ENCODE measurements around the gene ITPRIPL1.

ITPRIPL1 gene

GRCh38 chr2:96320728-96321622 is 4.1 kb upstream of the ITPRIPL1 start:
- in situ Hi-C loops (cut with MboI; ENCODE audit: low sequenced_read_pairs): no loop called here

DNA sequence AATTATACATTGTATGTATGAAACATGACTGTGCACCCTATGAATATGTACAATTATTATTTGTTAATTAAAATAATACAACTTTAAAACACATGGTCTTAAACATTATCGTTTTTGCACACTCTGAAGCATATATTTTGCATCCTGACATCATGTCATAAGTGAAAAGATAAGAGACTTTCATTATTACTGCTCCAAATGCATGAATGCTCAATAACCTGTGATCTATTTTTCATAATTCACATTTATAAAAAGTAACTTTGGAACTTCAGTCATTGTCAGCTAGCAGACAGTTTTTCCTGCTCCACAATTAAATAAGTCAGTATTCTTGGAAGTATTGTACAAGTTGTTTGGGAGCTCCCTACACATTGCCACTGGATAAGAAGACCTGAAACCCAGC is 1.3 kb upstream of the ITPRIPL1 start:
- in situ Hi-C loops (cut with MboI; ENCODE audit: low sequenced_read_pairs): no loop called here

DNA sequence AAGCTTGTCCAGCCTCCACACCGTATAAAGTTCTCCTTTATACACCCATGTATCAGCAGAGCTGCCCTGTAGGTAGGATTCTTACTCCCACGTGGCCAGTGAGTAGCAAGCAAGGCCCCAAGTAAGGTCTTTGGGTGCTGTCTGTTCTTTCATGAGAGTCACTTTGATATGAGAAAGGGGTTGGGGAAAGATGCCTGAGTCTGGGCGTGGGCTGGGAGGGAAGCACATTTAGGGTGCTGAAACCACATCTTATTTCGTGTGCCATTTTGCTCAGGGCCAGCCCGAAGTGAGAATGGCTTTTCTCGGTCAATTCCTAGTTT is 436 bp upstream of the ITPRIPL1 start:
- in situ Hi-C loops (cut with MboI; ENCODE audit: low sequenced_read_pairs): no loop called here

- in situ Hi-C loops (cut with MboI; ENCODE audit: low sequenced_read_pairs): no loop called here
Observed at GRCh38 chr2:96325884-96326255, 753 bp downstream of the ITPRIPL1 start.

DNA sequence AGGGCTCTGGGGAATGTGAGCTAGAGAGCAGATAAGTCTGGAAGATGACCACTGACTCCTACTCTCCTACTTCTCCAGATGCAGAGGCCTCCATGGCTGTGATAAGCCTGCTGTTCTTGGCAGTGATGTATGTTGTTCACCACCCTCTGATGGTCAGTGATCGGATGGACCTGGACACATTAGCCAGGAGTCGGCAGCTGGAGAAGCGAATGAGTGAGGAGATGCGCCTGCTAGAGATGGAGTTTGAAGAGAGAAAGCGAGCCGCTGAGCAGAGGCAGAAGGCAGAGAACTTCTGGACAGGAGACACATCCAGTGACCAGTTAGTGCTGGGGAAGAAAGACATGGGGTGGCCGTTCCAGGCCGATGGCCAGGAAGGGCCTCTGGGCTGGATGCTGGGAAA is 1.4 kb downstream of the ITPRIPL1 start:
- in situ Hi-C loops (cut with MboI; ENCODE audit: low sequenced_read_pairs): no loop called here

- in situ Hi-C loops (cut with MboI; ENCODE audit: low sequenced_read_pairs): no loop called here
Observed at GRCh38 chr2:96326990-96327820, 2.1 kb downstream of the ITPRIPL1 start.

GRCh38 chr2:96329456-96329855 is 4.3 kb downstream of the ITPRIPL1 start:
- in situ Hi-C loops (cut with MboI; ENCODE audit: low sequenced_read_pairs): no loop called here

DNA sequence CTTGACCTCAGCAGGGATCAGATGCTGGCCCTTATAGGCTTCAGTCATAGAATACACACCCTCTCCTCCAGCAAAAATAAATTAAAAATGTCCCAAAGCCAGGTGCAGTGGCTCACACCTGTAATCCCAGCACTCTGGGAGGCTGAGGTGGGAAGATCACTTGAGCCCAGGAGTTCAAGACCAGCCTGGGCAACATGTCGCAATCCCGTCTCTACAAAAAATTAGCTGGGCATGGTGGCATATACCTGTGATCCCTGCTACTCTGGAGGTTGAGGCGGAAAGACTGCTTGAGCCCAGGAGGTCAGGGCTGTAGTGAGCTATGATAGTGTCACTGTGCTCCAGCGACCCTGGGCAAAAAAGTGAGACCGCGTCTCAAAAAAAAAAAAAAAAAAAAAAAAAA is 4.8 kb downstream of the ITPRIPL1 start:
- in situ Hi-C loops (cut with MboI; ENCODE audit: low sequenced_read_pairs): no loop called here

- in situ Hi-C loops (cut with MboI; ENCODE audit: low sequenced_read_pairs): no loop called here
Observed at GRCh38 chr2:96330407-96330806, 5.3 kb downstream of the ITPRIPL1 start.

DNA sequence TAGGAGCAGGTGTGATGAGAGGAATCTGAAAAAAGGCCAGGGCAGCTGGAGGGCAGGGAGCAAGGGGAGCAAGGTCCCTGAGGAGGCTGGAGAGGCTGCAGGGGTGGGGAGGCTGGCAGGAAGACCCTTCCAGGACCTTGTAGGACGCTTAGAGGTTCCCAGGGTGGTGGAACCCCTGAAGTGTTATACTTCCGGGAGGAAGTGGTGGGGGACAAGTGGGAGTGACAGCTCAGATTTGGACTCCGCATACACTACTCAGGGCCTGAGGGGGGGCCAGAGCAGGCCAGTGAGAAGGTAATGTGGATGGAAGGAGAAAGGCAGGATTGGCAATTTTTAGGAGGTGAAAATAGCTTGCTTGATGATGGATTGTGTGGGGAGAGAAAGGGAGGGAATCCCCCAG is 8.6 kb downstream of the ITPRIPL1 start:
- in situ Hi-C loops (cut with MboI; ENCODE audit: low sequenced_read_pairs): no loop called here

- in situ Hi-C loops (cut with MboI; ENCODE audit: low sequenced_read_pairs): no loop called here
Observed at GRCh38 chr2:96336104-96336775, 11.1 kb downstream of the ITPRIPL1 start.

DNA sequence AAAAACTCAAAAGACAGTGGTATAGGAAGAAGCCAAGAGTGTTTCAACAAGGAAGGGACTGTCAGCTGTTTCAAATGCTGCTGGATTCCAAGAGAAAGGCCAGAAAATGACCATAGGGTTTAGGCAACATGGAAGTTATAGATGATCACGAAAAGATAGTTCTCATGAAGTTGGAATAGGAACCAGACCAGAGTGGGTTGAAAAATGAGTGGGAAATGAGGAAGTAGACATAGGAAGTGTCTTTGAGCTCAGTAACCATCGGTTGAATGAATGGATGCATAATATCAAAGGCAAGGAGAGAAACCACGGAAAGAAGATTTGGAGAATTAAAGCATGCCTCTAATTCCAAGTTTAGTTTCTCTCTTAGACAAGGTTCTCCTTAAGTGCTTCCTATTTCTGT is 11.8 kb downstream of the ITPRIPL1 start:
- in situ Hi-C loops (cut with MboI; ENCODE audit: low sequenced_read_pairs): no loop called here

GRCh38 chr2:96340493-96341414 is 15.6 kb downstream of the ITPRIPL1 start:
- in situ Hi-C loops (cut with MboI; ENCODE audit: low sequenced_read_pairs): no loop called here

- in situ Hi-C loops (cut with MboI; ENCODE audit: low sequenced_read_pairs): no loop called here
Observed at GRCh38 chr2:96341641-96342040, 16.5 kb downstream of the ITPRIPL1 start.

- in situ Hi-C loops (cut with MboI; ENCODE audit: low sequenced_read_pairs): no loop called here
Observed at GRCh38 chr2:96342085-96342484, 17.0 kb downstream of the ITPRIPL1 start.

DNA sequence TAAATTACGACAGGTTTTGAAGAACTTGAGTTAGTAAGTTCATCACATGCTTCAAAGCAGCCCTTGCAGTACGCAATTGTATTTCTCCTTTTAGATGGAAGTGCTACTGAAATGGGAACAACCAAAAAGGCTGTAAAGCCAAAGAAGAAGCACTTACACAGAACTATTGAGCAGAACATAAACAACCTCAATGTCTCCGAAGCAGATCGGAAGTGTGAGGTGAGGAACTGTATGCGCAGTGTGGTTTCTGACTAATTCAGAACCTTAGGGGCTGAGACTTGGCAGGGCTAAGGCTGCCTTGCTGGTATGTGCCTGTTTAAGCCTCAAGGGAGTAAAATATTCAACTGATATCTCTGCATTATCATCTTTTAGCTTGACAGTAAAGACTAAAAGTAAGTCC is 18.9 kb downstream of the ITPRIPL1 start:
- in situ Hi-C loops (cut with MboI; ENCODE audit: low sequenced_read_pairs): no loop called here

- in situ Hi-C loops (cut with MboI; ENCODE audit: low sequenced_read_pairs): no loop called here
Observed at GRCh38 chr2:96345438-96345837, 20.3 kb downstream of the ITPRIPL1 start.

GRCh38 chr2:96345868-96346462 is 20.8 kb downstream of the ITPRIPL1 start:
- in situ Hi-C loops (cut with MboI; ENCODE audit: low sequenced_read_pairs): no loop called here

DNA sequence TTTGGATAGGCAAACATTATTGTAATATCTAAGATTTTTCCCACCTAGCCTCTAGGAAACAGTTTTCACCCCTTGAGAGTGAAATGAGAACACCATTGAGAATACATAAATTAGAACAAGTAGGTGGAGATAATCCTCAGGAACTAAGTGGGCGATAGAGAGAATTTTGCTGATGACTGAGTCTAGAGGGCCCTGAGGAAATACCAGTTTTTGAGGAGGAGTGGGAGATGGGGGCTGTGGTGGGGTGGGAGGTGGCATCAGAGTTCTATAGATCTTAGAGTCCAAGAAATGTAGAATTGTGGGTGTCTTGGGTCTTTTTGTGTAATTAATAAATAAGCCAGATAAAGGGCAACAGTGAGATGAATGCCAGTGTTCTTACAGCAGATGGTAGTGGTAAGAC is 22.3 kb downstream of the ITPRIPL1 start:
- in situ Hi-C loops (cut with MboI; ENCODE audit: low sequenced_read_pairs): no loop called here

- in situ Hi-C loops (cut with MboI; ENCODE audit: low sequenced_read_pairs): no loop called here
Observed at GRCh38 chr2:96353032-96353561, 28.0 kb downstream of the ITPRIPL1 start.
